Lower leg skin (tissue), 3 donors: ENCODE measurements around the gene HRH1.

Experiments used
- POLR2A ChIP-seq, 2 donors: fragments of 450-650 bp; IDR thresholded peaks; one replicate each; pipeline ENCODE4 v1.6.1; 2016 to 2017; ENCODE audit warnings: antibody characterized with exemption in 2 of 2, mild to moderate bottlenecking in 1 of 2, moderate library complexity in 1 of 2
- TF ChIP-seq, protein P1 (sequence below), 3 donors: fragments of 450-650 bp; IDR thresholded peaks; one replicate each; pipeline ENCODE4 v1.5.1; 2016; ENCODE audit warnings: antibody characterized with exemption in 3 of 3, mild to moderate bottlenecking in 3 of 3, moderate library complexity in 2 of 3

DNA sequence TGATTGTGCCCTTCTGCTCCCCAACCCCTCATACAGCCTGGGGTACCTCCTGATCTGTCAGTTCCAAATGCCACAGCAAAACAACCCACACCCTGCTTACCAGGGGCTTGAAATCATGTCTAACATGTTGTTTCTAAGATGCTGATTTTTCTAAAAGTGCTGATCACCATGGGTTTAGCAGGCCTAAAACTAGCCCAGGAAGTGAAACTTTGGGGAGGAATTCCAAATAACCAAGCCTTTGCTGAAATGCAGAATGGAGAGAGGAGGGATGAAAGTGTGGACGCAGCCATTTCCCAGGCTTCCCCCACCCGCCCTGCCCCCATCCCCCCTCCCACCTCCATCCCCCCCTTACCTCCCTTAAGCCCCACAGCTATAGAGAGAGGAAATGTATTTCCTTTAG is 2.0 kb upstream of the HRH1 start:
- no peak for TF ChIP-seq POLR2A (IDR thresholded peaks at IDR 0.05)
- TF ChIP-seq, protein P1, sequence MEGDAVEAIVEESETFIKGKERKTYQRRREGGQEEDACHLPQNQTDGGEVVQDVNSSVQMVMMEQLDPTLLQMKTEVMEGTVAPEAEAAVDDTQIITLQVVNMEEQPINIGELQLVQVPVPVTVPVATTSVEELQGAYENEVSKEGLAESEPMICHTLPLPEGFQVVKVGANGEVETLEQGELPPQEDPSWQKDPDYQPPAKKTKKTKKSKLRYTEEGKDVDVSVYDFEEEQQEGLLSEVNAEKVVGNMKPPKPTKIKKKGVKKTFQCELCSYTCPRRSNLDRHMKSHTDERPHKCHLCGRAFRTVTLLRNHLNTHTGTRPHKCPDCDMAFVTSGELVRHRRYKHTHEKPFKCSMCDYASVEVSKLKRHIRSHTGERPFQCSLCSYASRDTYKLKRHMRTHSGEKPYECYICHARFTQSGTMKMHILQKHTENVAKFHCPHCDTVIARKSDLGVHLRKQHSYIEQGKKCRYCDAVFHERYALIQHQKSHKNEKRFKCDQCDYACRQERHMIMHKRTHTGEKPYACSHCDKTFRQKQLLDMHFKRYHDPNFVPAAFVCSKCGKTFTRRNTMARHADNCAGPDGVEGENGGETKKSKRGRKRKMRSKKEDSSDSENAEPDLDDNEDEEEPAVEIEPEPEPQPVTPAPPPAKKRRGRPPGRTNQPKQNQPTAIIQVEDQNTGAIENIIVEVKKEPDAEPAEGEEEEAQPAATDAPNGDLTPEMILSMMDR (IDR thresholded peaks at IDR 0.05): no peak
